ENCODE data around the gene UGP2. TPM values are rescaled to one million over a fixed set of nuclear protein-coding genes. Genes with fewer than 3 reads are reported as not detected.

The UGP2 gene
- total RNA-seq, 1 donor from 2014 or later = 69.9 TPM

GRCh38 chr2:63862806-63863205, 21.1 kb downstream of the UGP2 start:
- Histone ChIP-seq H3K36me3 (ENCODE audit: control insufficient read depth, insufficient read depth, low read length) (no peaks in the 10 kb centered on the region), H3K4me3 (ENCODE audit: low read depth, low read length) (no peak overlapping the region), H3K27me3 (ENCODE audit: control insufficient read depth, insufficient read depth, low read length) (no peaks in the 10 kb centered on the region)
- no peak for TF ChIP-seq CTCF (IDR thresholded peaks at IDR 0.05; ENCODE audit: insufficient read depth, low read length, poor library complexity, severe bottlenecking)
- peak; percentile 56 for DNase-seq (ENCODE audit: low read depth)

GRCh38 chr2:63863707-63864106, 22.0 kb downstream of the UGP2 start:
- no peak for DNase-seq (ENCODE audit: low read depth)
- no peak for TF ChIP-seq CTCF (IDR thresholded peaks at IDR 0.05; ENCODE audit: insufficient read depth, low read length, poor library complexity, severe bottlenecking)
- H3K36me3 ChIP-seq (ENCODE audit: control insufficient read depth, insufficient read depth, low read length) = no peaks in the 10 kb centered on the region
- no peaks in the 10 kb centered on the region for H3K27me3 ChIP-seq (ENCODE audit: control insufficient read depth, insufficient read depth, low read length)
- H3K4me3 ChIP-seq (ENCODE audit: low read depth, low read length) = no peak overlapping the region

- no peak for TF ChIP-seq CTCF (IDR thresholded peaks at IDR 0.05; ENCODE audit: insufficient read depth, low read length, poor library complexity, severe bottlenecking)
- Histone ChIP-seq H3K4me3 (ENCODE audit: low read depth, low read length) (no peak overlapping the region), H3K27me3 (ENCODE audit: control insufficient read depth, insufficient read depth, low read length) (no peaks in the 10 kb centered on the region), H3K36me3 (ENCODE audit: control insufficient read depth, insufficient read depth, low read length) (no peaks in the 10 kb centered on the region)
- no peak for DNase-seq (ENCODE audit: low read depth)
Measured at GRCh38 chr2:63865159-63865799, 23.6 kb downstream of the UGP2 start.

- no peak for TF ChIP-seq CTCF (IDR thresholded peaks at IDR 0.05; ENCODE audit: insufficient read depth, low read length, poor library complexity, severe bottlenecking)
- Histone ChIP-seq H3K36me3 (ENCODE audit: control insufficient read depth, insufficient read depth, low read length) (no peaks in the 10 kb centered on the region), H3K4me3 (ENCODE audit: low read depth, low read length) (no peak overlapping the region), H3K27me3 (ENCODE audit: control insufficient read depth, insufficient read depth, low read length) (no peaks in the 10 kb centered on the region)
- no peak for DNase-seq (ENCODE audit: low read depth)
Measured at GRCh38 chr2:63866009-63866709, 24.5 kb downstream of the UGP2 start.

- Histone ChIP-seq H3K4me3 (ENCODE audit: low read depth, low read length) (no peak overlapping the region), H3K27me3 (ENCODE audit: control insufficient read depth, insufficient read depth, low read length) (no peaks in the 10 kb centered on the region), H3K36me3 (ENCODE audit: control insufficient read depth, insufficient read depth, low read length) (no peaks in the 10 kb centered on the region)
- DNase-seq (ENCODE audit: low read depth) = no peak
- TF ChIP-seq CTCF (IDR thresholded peaks at IDR 0.05; ENCODE audit: insufficient read depth, low read length, poor library complexity, severe bottlenecking) = no peak
Measured at GRCh38 chr2:63870679-63871078, 29.0 kb downstream of the UGP2 start.
